Left lobe of liver (tissue), 2 donors: Measurements from ENCODE around the gene ARHGAP5. TPM values are rescaled to one million over a fixed set of nuclear protein-coding genes. Genes with fewer than 3 reads are reported as not detected.
"Not testable (repeated sequence)": the region's sequence is repeated elsewhere in the genome, so short reads cannot be mapped to it uniquely, and the experiment has no call there.

Experiments used
- ATAC-seq: fragments of 200-7000 bp; cut with Tn5 transposase; one replicate; pipeline ENCODE4 v1.9.1; 2020; ENCODE audit warnings: mild to moderate bottlenecking, moderate library complexity
- DNase-seq: peaks from one replicate; pipeline ENCODE4 v3.0.0-alpha.2; 2020; ENCODE audit warnings: low spot score
- total RNA-seq: library from RNA; stranded (reverse); gene quantifications from one replicate; pipeline ENCODE4 v1.2.1, GENCODE V29; 2021
- donor health status: DM: no; HTN: no; CAD: no; lungs with moderate emphysema.
- donor health status: DM: no; HTN: yes; CAD: no.

Gene ARHGAP5
- total RNA-seq, 1 donor from 2014 or later = 38.4 TPM

DNA sequence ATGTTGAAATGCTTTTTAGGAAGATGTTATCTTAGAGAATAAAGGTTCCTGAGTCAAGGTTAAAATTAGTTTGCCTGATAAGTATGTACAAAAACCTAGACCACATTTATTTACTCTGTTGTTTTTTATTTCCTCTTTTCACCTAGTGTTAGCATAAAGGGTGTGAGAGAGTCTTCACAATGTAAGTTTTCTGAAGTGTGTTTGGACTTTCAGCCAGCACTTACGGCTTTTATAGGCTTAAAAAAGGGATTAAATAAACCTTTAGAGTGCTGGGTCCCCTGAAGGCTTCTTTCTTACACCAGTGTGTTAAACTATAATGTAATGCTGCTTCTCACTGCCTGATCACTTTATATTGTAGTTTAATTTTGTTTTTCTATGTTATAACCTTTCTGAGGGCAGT, 27.2 kb downstream of the ARHGAP5 start:
- DNase-seq (no peak), ATAC-seq (no peak)

DNA sequence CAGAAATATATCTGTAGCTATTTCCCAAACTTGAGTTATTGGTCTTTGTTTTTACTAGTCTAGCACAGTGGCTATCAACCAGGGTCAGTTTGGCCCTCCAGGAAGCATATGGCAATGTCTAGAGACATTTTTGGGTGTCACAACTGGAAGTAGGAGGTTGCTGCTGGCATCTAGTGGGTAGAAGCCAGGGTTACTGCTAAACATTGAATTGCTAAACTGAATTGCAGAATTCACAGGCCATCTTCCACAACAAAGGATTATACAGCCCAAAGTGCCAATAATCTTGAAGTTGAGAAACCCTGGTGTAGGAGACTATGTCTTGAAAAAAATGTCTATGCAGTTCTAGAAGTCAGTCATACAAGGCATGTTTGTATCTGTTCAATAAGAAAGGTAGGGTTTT, 27.7 kb downstream of the ARHGAP5 start:
- no peak for DNase-seq
- ATAC-seq = peak; percentile 28

DNA sequence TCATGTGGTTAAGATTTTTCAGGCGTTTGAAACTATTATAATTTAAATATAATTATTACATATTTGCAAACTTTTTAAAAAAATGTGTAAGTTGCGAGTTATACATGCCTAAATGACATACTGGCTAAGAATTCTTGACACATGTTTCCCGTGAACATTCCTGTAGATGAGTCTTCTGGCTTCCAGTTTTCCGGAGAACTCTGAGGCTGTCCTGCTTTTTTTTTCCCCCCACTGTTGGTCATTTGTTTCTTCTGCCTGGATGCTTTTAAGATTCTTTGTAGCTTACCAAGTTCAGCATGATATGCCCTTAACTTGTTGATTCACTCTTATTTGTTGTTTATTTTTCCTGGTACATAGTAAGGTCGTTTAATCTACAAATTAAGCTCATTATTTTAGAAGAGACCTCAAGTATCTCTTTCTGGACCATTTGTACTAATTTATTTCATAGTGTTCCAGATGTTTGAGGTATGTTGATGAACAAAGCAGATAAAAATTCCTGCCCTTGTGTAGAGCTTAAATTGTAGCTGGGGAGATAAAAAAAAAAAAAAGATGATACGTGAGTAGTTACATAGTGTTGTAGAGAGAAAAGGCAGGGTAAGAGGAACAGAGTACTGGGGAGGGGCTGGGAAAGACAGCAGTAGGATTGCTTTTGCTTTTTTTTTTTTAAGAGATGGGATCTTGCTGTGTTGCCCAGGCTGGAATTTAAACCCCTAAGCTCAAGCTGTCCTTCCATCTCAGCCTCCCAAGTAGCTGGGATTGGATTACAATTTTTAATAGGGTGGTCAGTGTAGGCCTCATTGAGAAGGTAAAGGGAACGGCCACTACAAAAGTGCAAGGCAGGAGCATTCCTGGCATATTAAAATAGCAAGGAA, 32.8 kb downstream of the ARHGAP5 start:
- no peak for DNase-seq
- no peak for ATAC-seq

DNA sequence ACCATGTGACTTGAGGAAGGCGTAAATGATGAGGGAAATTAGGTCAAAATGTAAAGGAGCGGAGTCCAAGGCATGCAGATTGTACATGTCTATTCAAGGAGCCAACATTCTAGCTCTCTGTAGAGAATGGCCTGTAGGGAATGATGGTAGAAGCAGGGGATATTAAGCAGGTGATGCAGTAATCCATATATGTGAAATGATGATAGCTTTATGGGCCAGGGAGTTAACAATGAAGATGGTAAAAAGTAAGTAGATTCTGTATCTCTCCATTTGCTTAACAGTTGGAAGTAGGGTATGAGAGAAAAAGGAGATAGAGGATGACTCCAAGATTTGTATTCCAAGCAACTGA, 33.4 kb downstream of the ARHGAP5 start:
- DNase-seq (no peak), ATAC-seq (no peak)

- DNase-seq (no peak), ATAC-seq (no peak)
Measured at GRCh38 chr14:32121536-32121935, 44.4 kb downstream of the ARHGAP5 start.

DNA sequence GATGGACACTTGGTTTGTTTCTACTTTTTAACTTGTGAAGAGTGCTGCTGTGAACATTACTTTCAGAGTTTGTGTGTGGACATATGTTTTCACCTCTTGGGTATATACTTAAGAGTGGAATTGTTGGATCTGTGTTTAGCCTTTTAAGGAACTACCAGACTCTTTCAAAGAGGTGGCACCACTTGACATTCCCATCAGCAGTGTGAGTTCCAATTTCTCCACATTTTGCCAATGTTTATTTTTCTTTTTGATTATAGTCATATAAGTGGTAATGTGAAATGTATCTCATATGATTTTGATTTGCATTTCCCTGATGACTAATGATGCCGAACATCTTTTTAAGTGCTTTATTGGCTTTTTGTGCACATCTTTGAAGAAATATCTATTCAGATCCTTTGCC, 44.8 kb downstream of the ARHGAP5 start:
- ATAC-seq (no peak), DNase-seq (no peak)

DNA sequence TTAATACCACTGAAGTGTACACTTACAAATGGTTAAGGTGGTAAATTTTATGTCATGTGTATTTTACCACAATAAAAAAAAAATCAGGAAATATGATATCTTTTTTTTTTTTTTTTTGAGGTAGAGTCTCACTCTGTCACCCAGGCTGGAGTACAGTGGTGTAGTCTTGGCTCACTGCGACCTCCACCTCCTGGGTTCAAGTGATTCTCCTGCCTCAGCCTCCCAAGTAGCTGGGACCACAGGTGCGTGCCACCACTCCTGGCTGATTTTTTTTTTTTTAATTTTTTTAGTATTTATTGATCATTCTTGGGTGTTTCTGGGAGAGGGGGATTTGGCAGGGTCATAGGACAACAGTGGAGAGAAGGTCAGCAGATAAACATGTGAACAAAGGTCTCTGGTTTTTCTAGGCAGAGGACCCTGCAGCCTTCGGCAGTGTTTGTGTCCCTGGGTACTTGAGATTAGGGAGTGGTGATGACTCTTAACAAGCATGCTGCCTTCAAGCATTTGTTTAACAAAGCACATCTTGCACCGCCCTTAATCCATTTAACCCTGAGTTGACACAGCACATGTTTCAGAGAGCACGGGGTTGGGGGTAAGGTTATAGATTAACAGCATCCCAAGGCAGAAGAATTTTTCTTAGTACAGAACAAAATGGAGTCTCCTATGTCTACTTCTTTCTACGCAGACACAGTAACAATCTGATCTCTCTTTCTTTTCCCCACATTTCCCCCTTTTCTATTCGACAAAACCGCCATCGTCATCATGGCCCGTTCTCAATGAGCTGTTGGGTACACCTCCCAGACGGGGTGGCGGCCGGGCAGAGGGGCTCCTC, 50.0 kb downstream of the ARHGAP5 start:
- ATAC-seq, DNase-seq: not testable (repeated sequence)

DNA sequence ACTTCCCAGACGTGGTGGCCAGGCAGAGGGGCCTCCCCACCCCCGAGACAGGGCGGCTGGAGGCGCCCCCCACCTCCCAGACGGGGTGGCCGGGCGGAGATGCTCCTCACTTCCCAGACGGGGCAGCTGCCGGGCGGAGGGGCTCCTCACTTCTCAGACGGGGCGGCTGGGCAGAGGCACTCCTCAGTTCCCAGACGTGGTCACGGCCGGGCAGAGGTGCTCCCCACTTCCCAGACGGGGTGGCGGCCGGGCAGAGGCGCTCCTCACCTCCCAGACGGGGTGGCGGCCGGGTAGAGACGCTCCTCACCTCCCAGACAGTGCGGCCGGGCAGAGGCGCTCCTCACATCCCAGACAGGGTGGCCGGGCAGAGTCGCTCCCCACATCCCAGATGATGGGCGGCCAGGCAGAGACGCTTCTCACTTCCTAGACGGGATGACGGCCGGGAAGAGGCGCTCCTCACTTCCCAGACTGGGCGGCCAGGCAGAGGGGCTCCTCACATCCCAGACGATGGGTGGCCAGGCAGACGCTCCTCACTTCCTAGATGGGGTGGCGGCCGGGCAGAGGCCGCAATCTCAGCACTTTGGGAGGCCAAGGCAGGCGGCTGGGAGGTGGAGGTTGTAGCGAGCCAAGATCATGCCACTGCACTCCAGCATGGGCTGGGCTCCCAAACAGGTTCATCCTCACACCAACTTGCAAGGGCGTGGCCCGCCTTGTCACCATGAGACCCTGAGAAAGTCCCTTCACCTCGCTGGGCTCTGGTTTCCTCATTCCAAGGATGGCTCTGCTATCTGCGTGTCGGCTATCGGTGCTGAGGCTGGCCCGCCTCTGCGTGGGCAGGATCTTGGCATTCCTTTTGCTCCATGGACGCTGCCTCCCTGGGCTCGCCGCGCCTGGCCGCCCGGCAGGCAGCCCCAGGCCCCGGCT, 50.9 kb downstream of the ARHGAP5 start:
- not testable (repeated sequence) for DNase-seq, ATAC-seq

GRCh38 chr14:32128703-32129102, 51.6 kb downstream of the ARHGAP5 start:
- DNase-seq (no peak), ATAC-seq (no peak)

GRCh38 chr14:32129124-32129523, 52.0 kb downstream of the ARHGAP5 start:
- ATAC-seq = no peak
- DNase-seq = no peak

DNA sequence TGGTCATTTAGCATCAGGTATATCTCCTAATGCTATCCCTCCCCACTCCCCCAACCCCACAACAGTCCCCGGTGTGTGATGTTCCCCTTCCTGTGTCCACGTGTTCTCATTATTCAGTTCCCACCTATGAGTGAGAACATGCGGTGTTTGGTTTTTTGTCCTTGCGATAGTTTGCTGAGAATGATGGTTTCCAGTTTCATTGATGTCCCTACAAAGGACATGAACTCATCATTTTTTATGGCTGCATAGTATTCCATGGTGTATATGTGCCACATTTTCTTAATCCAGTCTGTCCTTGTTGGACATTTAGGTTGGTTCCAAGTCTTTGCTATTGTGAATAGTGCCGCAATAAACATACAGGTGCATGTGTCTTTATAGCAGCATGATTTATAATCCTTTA, 54.6 kb downstream of the ARHGAP5 start:
- not testable (repeated sequence) for ATAC-seq, DNase-seq

DNA sequence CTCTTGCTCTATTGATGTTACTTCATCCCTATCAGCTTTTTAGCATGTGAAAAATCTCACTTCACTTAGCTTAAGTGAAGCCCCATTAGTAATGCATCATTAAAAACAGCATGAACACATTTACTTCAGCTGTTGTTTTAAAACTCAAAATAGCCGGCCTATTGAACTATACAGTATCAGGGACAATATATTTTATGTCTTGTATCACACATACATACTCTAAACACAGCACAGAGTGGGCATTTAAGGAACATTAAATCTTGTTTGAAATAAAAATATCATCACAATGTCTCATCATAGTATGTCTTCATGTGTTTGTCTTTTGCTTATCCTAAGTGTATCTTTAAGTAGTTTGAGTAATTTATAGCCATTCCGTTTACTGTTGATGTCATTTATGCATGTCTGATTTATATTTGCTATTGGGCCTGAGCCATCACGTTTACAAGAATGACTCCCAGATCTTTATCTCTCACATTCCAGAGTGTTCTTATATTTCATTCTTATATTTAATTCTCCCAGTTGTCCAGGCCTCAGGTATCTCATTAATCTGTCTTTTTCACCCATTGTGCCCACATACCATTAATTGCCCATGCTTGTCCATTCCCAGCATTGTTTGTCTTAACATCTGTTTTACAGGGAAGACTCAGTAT, 57.5 kb downstream of the ARHGAP5 start:
- DNase-seq = no peak
- no peak for ATAC-seq

DNA sequence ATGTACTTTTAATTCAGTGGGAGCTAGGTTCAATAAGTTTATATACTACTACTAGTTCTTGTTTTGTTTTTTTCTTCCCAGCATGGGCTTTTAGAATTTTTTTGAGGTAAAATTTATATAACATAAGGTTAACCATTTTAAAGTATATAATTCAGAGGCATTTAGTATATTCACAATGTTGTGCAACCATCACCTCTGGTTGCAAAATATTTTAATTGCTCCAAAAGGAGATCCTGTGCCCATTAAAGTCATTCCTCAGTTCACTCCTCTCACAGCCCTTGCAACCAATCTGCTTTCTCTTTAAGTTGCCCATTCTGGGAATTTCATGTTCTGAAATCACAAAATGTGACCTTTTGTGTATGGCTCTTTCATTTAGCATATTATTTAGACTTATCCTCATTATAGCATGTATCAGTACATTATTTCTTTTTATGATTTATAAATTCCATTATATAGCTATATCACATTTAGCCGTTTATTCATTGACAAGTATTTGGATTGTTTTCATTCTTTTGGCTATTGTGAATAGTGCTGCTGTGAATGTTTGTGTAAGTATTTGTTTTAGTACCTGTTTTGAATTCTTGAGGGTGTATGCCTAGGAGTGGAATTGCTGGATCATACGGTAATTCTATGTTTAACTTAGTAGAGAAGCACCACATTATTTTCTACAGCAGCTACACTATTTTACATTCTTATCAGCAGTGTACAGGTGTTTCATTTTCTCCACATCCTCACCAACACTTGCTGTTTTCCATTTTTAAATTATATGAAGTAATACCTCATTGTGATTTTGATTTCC, 59.1 kb downstream of the ARHGAP5 start:
- DNase-seq (no peak), ATAC-seq (no peak)

- no peak for ATAC-seq
- no peak for DNase-seq
Measured at GRCh38 chr14:32137313-32137712, 60.2 kb downstream of the ARHGAP5 start.

GRCh38 chr14:32137892-32138291, 60.8 kb downstream of the ARHGAP5 start:
- ATAC-seq = no peak

GRCh38 chr14:32142341-32142740, 65.2 kb downstream of the ARHGAP5 start:
- ATAC-seq = no peak
- DNase-seq = no peak

More at GRCh38 chr14:32137892-32138291, 60.8 kb downstream of the ARHGAP5 start:
- no peak for DNase-seq

- no peak for ATAC-seq
- DNase-seq = no peak
Measured at GRCh38 chr14:32142754-32143437, 65.8 kb downstream of the ARHGAP5 start.

GRCh38 chr14:32150392-32150791, 73.3 kb downstream of the ARHGAP5 start:
- DNase-seq (no peak), ATAC-seq (no peak)

DNA sequence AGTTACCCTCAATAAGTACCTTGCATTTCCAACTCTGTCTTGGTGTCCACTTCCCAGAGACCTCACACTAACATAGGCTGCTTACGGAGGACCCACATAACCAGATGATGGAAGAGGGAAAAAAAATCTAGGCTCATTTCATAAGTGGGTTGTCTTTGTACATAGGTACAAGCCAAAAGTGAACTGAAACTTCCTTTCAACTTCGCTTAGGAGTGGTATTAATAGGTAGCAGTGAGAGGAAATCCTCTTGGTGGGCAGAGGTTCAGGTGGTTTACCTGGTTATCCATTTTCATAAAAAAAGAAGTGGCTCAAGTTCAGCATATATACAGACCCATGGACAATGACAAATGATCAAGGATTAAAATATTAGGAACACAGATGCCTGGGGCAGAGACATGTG, 88.9 kb downstream of the ARHGAP5 start:
- DNase-seq = no peak
- ATAC-seq = no peak
